ENCODE data around the gene SLAMF1. TPM values are rescaled to one million over a fixed set of nuclear protein-coding genes. Genes with fewer than 3 reads are reported as not detected.
"Not testable (repeated sequence)": the region's sequence is repeated elsewhere in the genome, so short reads cannot be mapped to it uniquely, and the experiment has no call there.

Gene SLAMF1
- total RNA-seq, 1 experiment from 2014 or later = not detected

DNA sequence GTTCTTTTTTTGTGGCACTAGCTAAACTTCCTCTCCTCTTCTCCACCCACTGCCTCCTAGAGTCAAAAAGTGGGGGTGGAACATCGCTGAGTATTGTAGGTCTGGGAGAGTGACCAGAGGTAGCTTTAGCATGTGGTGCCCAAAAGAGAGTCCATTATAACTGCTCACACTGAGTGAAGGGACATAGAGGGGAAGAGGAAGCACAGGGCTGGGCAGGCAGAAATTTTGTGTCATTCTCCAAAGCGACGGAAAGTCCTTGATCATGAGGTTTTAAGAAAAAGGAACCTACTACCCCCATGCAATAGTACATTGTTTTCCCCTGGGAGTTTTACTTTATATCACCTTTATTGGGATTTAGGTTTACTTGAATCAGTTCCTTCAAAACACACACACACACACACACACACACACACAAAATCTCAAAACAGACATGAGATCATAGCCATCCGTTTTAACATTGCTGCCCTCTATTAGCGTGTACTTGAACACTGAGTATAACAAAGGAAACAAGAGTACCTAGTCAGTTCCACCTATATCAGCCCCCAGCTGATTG is 71.7 kb downstream of the SLAMF1 start:
- H3K9me3 ChIP-seq = no peaks in the 10 kb centered on the region
- no peaks in the 10 kb centered on the region for H3K36me3 ChIP-seq
- no peak for DNase-seq
- no peak overlapping the region for H3K4me3 ChIP-seq
- 0 out of 2 replicates have a peak, but pooled peaks cover 5% of the 10 kb centered on the region for H3K27me3 ChIP-seq

GRCh38 chr1:160570840-160571239 is 76.0 kb downstream of the SLAMF1 start:
- Histone ChIP-seq H3K9me3 (no peaks in the 10 kb centered on the region), H3K4me3 (no peak overlapping the region), H3K36me3 (no peaks in the 10 kb centered on the region), H3K27me3 (no peaks in the 10 kb centered on the region)
- no peak for DNase-seq

DNA sequence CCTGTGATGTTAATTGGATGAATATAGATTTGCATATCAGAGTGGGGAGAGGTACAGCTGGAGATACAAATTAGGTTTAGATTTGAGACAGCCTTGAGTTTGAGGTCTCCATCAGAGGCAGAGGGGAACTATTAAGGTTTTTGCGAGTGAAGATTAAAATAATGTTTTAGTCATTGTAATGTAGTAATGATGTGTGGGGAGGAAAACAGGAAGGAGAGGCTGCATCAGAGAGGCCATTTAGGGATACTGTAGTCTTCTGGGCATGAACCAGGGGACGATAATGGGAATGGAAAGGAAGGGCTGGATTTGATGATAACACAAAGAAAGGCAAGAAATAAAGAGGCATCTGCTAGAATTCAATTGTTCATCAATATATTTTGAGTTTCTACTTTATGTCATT is 77.0 kb downstream of the SLAMF1 start:
- no peaks in the 10 kb centered on the region for H3K9me3 ChIP-seq
- H3K4me3 ChIP-seq = no peak overlapping the region
- no peaks in the 10 kb centered on the region for H3K36me3 ChIP-seq
- no peaks in the 10 kb centered on the region for H3K27me3 ChIP-seq
- no peak for DNase-seq

GRCh38 chr1:160567858-160568682 is 78.8 kb downstream of the SLAMF1 start:
- Histone ChIP-seq H3K36me3 (no peaks in the 10 kb centered on the region), H3K9me3 (no peaks in the 10 kb centered on the region), H3K4me3 (no peak overlapping the region), H3K27me3 (no peaks in the 10 kb centered on the region)
- DNase-seq = no peak

GRCh38 chr1:160567341-160567740 is 79.5 kb downstream of the SLAMF1 start:
- H3K9me3 ChIP-seq = no peaks in the 10 kb centered on the region
- H3K27me3 ChIP-seq = no peaks in the 10 kb centered on the region
- no peak overlapping the region for H3K4me3 ChIP-seq
- no peaks in the 10 kb centered on the region for H3K36me3 ChIP-seq
- no peak for DNase-seq

- Histone ChIP-seq H3K27me3 (no peaks in the 10 kb centered on the region), H3K36me3 (no peaks in the 10 kb centered on the region), H3K9me3 (peaks cover 2% of the 10 kb centered on the region; the same call in 1 of the 2 replicates), H3K4me3 (no peak overlapping the region)
- DNase-seq = no peak
Measured at GRCh38 chr1:160565564-160565963, 81.3 kb downstream of the SLAMF1 start.

DNA sequence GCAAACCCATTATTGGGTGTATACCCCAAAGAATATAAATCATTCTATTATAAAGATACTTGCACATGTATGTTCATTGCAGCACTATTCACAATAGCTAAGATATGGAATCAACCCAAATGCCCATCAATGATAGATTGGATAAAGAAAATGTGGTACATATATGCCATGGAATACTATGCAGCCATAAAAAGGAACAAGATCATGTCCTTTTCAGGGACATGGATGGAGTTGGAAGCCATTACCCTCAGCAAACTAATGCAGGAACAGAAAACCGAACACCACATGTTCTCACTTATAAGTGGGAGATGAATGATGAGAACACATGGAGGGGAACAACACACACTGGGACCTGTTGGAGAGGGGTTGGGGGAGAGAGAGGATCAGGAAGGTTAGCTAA is 83.6 kb downstream of the SLAMF1 start:
- H3K27me3 ChIP-seq, DNase-seq, H3K4me3 ChIP-seq, H3K36me3 ChIP-seq, H3K9me3 ChIP-seq: not testable (repeated sequence)

DNA sequence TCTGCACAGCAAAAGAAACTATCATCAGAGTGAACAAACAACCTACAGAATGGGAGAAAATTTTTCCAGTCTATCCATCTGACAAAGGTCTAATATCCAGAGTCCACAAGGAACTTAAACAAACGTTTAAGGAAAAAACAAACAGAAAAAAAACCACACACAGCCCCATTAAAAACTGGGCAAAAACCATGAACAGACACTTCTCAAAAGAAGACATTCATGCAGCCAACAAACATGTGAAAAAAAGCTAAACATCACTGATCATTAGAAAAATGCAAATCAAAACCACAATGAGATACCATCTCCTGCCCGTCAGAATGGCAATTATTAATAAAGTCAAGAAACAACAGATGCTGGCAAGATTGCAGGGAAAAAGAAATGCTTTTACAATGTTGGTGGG is 84.1 kb downstream of the SLAMF1 start:
- not testable (repeated sequence) for H3K4me3 ChIP-seq, DNase-seq, H3K36me3 ChIP-seq, H3K27me3 ChIP-seq, H3K9me3 ChIP-seq

- DNase-seq = no peak
- H3K36me3 ChIP-seq = no peaks in the 10 kb centered on the region
Measured at GRCh38 chr1:160560806-160561205, 86.0 kb downstream of the SLAMF1 start.

DNA sequence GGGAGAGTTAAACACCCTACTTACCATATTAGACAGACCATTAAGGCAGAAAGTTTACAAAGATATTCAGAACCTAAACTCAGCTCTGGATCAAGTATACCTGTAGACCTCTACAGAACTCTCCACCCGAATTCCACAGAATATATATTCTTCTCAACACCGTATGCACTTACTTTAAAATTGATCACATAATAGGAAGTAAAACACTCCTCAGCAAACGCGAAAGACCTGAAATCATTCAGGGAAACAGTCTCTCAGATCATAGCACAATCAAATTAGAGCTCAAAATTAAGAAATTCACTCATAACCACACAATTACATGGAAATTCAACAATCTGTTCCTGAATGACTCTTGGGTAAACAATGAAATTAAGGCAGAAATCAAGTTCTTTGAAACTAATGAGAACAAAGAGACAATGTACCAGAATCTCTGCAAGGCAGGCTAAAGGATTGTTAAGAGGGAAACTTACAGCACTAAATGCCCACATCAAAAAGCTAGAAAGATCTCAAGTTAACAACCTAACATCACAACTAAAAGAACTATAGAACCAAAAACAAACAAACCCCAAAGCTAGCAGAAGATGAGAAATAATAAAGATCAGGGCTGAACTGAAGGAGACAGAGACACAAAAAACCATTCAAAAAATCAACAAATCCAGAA is 86.7 kb downstream of the SLAMF1 start:
- Histone ChIP-seq H3K27me3 (no peaks in the 10 kb centered on the region), H3K4me3 (no peak overlapping the region), H3K9me3 (peaks cover 6% of the 10 kb centered on the region; the same call in 1 of the 2 replicates), H3K36me3 (no peaks in the 10 kb centered on the region)
- no peak for DNase-seq

More at GRCh38 chr1:160560806-160561205, 86.0 kb downstream of the SLAMF1 start:
- Histone ChIP-seq H3K4me3 (no peak overlapping the region), H3K9me3 (peaks cover 6% of the 10 kb centered on the region; the same call in 1 of the 2 replicates), H3K27me3 (no peaks in the 10 kb centered on the region)

- H3K36me3 ChIP-seq, DNase-seq, H3K27me3 ChIP-seq, H3K9me3 ChIP-seq, H3K4me3 ChIP-seq: not testable (repeated sequence)
Measured at GRCh38 chr1:160559437-160559836, 87.4 kb downstream of the SLAMF1 start.

- H3K9me3 ChIP-seq = peaks cover 6% of the 10 kb centered on the region; the same call in 1 of the 2 replicates
- no peak overlapping the region for H3K4me3 ChIP-seq
- DNase-seq = no peak
- no peaks in the 10 kb centered on the region for H3K27me3 ChIP-seq
- no peaks in the 10 kb centered on the region for H3K36me3 ChIP-seq
Measured at GRCh38 chr1:160558660-160559380, 88.0 kb downstream of the SLAMF1 start.

Other genes starting within 250 kb of the SLAMF1 start
- not detected in 2 replicates for gene VANGL2, start 246.5 kb downstream of the SLAMF1 start, total RNA-seq (2014; rRNA removed; shearing (Covaris generic); ENCODE audit: low replicate concordance)
- not detected in 2 replicates for gene SLAMF6, start 123.8 kb downstream of the SLAMF1 start, total RNA-seq (2014; rRNA removed; shearing (Covaris generic); ENCODE audit: low replicate concordance)
- gene CD84, start 67.5 kb downstream of the SLAMF1 start, total RNA-seq (2014; rRNA removed; shearing (Covaris generic); ENCODE audit: low replicate concordance) = not detected in 2 replicates
- gene CD48, start 64.8 kb upstream of the SLAMF1 start, total RNA-seq (2014; rRNA removed; shearing (Covaris generic); ENCODE audit: low replicate concordance) = not detected in 2 replicates
- gene SLAMF7, start 92.2 kb upstream of the SLAMF1 start, total RNA-seq (2014; rRNA removed; shearing (Covaris generic); ENCODE audit: low replicate concordance) = not detected in 2 replicates
- not detected in 2 replicates for gene LY9, start 149.1 kb upstream of the SLAMF1 start, total RNA-seq (2014; rRNA removed; shearing (Covaris generic); ENCODE audit: low replicate concordance)
- not detected in 2 replicates for gene CD244, start 215.8 kb upstream of the SLAMF1 start, total RNA-seq (2014; rRNA removed; shearing (Covaris generic); ENCODE audit: low replicate concordance)
- gene ITLN1, start 238.1 kb upstream of the SLAMF1 start, total RNA-seq (2014; rRNA removed; shearing (Covaris generic); ENCODE audit: low replicate concordance) = not detected in 2 replicates

Data from MG63 (cell line).